Activated CD4-positive, alpha-beta T cell treated with anti-CD3 and anti-CD28 coated beads, Interleukin-2, amount 50 U/mL, for 4 hours (primary cell): Measurements from ENCODE around the gene FIP1L1.

Experiments
- DNase-seq, 2 experiments: peaks; one replicate each; pipeline ENCODE4 v3.0.0-alpha.2; 2020

FIP1L1 gene

GRCh38 chr4:53507671-53508286 lies 130.3 kb downstream of the FIP1L1 start:
- DNase-seq: no peak

- no peak for DNase-seq
Measured at GRCh38 chr4:53508446-53508845, 131.0 kb downstream of the FIP1L1 start.

- no peak for DNase-seq
Measured at GRCh38 chr4:53510321-53510720, 132.9 kb downstream of the FIP1L1 start.
